Dendritic cell treated with granulocyte-macrophage colony-stimulating factor and Interleukin-4, amounts not matched to agents 40 ng/mL and 50 ng/mL, for 4 days (primary cell): ENCODE measurements around the gene ALDH3A1.

Experiments
- H3K27ac Mint-ChIP-seq: one replicate; pipeline ENCODE4 v1.8.0; 2022; ENCODE audit warnings: mild to moderate bottlenecking, mixed read lengths
- H3K27me3 Mint-ChIP-seq: one replicate; pipeline ENCODE4 v1.8.0; 2022; ENCODE audit warnings: mild to moderate bottlenecking, mixed read lengths
- H3K36me3 Mint-ChIP-seq: one replicate; pipeline ENCODE4 v1.8.0; 2022; ENCODE audit warnings: low read depth, mixed read lengths
- H3K4me1 Mint-ChIP-seq: one replicate; pipeline ENCODE4 v1.8.0; 2022; ENCODE audit warnings: low read depth, mixed read lengths
- H3K4me3 Mint-ChIP-seq: one replicate; pipeline ENCODE4 v1.8.0; 2022; ENCODE audit warnings: mild to moderate bottlenecking, moderate library complexity, mixed read lengths
- H3K9me3 Mint-ChIP-seq: one replicate; pipeline ENCODE4 v1.8.0; 2022; ENCODE audit warnings: mixed read lengths
- intact Hi-C: fragments of 100-400 bp; cut with micrococcal nuclease; formaldehyde crosslinking; loops from one replicate; pipeline ENCODE4 v1.15.0; 2022

The ALDH3A1 gene

DNA sequence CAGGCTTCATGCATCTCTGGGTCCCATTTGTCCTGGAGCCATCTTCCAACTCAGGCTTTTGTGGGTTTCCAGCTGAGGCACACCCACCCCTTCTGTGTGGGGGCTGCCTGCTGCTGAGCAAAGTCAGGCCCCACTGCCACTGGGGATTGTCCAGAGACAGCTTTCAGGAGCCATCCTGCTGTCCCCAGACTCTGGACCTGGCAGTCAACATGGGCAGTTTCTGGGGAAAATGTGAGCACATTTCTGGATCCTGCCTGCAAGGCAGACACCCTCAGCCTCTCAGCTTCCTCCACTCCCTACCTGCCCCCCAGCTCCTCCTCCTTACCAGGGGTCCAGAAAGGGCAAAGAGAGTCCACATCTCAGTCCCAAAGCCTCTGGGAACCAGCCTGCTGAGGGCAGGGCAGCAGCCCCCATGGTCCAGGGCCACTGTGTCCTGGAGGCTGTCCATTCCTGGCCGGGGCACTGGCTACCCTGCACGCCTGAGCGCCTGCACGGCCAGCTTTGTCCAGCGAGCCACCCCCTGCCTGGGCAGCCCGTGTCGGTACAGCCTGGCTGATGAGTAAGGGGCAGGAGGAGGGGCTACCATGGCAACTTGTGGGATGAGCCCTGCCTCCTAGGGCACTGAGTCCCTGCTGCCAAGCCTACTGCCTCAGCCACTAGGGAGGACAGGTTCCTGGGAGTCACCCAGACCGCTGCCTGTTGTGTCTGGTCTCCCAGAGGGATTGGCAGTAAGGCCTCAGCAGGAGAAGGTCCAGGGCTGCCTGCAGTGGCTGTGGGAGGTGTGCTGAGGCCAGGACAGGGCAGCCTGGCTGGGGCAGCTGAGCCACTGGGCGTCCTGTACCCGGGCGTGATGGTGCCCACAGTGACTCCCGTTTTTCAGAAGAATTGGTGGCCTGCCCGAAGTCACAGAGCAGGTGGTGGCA is 31.7 kb downstream of the ALDH3A1 start, which contains the start of gene SLC47A2:
SLC47A2 (minus strand) TSS at position 477 of the 923 bp plus-strand sequence; CDS start at position 448, 29 bp downstream.
- Mint-ChIP-seq H3K36me3 (no peaks in the 10 kb centered on the region), H3K27ac (no peak within 1 kb of the TSS), H3K27me3 (peaks cover 1% of the 10 kb centered on the region), H3K4me3 (no peak within 1 kb of the TSS), H3K9me3 (no peaks in the 10 kb centered on the region), H3K4me1 (peaks cover 17% of the 10 kb centered on the region)
- intact Hi-C loops, result no loop called here

DNA sequence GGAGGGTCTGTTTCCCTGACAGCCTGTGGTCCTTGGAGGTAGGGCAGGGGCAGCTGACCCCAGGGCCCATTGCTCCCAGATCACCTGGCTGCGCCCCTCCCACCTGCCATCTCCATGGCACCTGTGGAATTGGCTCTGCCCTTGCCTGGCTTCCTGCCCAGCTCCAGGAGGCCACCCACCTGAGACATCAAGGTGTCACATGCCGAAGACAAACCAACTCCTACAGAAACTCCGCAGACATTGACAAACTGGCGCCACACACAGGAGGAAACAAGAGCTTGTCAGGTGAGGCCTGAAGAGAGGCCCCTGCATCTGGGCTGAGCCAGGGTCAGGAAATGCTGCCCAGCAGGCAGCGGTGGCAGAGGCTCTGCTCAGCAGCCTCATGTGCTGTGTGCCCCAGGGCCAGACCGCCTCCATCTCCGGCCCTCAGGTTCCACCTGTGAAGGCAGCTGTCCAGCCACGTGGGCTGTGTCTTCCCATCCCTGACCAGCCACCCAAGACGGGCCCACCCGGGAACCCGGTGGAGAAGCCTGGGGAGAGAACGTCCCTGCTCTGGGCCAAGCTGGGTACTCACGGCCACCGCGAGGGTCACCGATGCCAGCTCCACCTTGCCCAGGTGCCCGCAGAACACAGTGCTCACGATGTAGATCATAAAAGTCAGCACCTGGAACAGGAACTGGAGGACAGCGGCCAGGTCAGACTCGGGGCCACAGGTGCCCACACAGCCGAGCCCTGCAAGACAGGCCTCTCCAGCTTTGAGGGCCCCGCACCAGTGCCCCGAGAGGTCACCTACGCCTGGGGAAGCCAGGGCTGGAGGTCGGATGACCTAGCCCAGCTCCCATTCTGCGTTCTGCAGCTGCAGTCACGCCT is 33.3 kb downstream of the ALDH3A1 start:
- no peak overlapping the region for H3K4me3 Mint-ChIP-seq
- intact Hi-C loops, result no loop called here
- H3K9me3 Mint-ChIP-seq, result no peaks in the 10 kb centered on the region
- no peak overlapping the region for H3K27ac Mint-ChIP-seq
- no peaks in the 10 kb centered on the region for H3K36me3 Mint-ChIP-seq
- H3K27me3 Mint-ChIP-seq, result no peaks in the 10 kb centered on the region
- H3K4me1 Mint-ChIP-seq, result peaks cover under 1% of the 10 kb centered on the region

DNA sequence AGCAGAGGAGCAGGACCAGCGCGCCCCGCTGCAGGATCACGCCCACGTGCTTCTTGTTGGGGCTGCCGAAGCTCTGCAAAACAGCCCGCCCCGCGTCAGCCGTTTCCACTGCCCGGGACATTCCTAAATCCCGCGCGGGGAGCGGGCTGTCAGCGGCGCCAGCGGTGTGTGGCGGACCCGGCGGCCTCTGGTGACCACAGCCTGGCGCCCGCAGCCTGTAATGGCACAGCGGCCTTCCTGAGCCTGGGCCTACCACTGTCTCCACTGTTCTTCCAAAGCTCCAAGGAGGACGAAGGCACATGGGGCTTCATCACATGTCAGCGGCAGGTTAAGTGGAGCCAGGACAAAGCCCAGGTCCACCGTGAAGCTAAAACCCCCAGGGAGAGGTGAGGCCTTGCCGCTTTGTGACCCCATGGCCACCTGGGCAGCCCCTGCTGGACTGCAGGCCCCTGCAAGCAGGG is 34.2 kb downstream of the ALDH3A1 start:
- no peaks in the 10 kb centered on the region for H3K36me3 Mint-ChIP-seq
- H3K9me3 Mint-ChIP-seq, result no peaks in the 10 kb centered on the region
- no peak overlapping the region for H3K27ac Mint-ChIP-seq
- no peaks in the 10 kb centered on the region for H3K4me1 Mint-ChIP-seq
- no peaks in the 10 kb centered on the region for H3K27me3 Mint-ChIP-seq
- H3K4me3 Mint-ChIP-seq, result no peak overlapping the region
- intact Hi-C loops, result no loop called here

DNA sequence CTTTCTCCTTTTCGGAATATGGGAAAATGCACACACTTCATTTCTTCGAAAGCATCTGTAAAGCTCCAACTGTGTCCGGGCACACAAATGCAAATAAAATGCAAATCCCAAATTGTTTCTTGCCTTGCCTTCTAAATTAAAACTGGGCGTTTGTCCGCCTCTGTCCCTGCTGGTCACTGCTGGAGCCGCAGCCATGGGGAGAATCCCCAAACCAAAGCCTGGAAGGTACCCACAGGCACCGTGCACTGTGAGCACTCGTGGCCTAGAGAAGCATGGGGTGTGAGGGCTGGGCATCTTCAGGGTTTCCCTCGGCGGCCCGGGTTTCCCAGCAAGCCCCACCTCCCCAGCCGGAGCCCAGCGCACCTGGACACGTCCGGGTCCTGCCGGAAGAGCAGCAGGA is 34.6 kb downstream of the ALDH3A1 start:
- no peaks in the 10 kb centered on the region for H3K4me1 Mint-ChIP-seq
- H3K27ac Mint-ChIP-seq, result no peak overlapping the region
- intact Hi-C loops, result no loop called here
- no peaks in the 10 kb centered on the region for H3K9me3 Mint-ChIP-seq
- no peaks in the 10 kb centered on the region for H3K36me3 Mint-ChIP-seq
- H3K27me3 Mint-ChIP-seq, result no peaks in the 10 kb centered on the region
- H3K4me3 Mint-ChIP-seq, result no peak overlapping the region

- Mint-ChIP-seq H3K27me3 (no peaks in the 10 kb centered on the region), H3K9me3 (no peaks in the 10 kb centered on the region), H3K36me3 (no peaks in the 10 kb centered on the region), H3K4me3 (no peak overlapping the region), H3K27ac (no peak overlapping the region), H3K4me1 (no peaks in the 10 kb centered on the region)
- intact Hi-C loops, result no loop called here
Measured at GRCh38 chr17:19712436-19713004, 35.6 kb downstream of the ALDH3A1 start.

GRCh38 chr17:19709841-19710240 is 38.3 kb downstream of the ALDH3A1 start:
- Mint-ChIP-seq H3K9me3 (no peaks in the 10 kb centered on the region), H3K36me3 (no peaks in the 10 kb centered on the region), H3K4me3 (no peak overlapping the region), H3K4me1 (no peaks in the 10 kb centered on the region), H3K27me3 (no peaks in the 10 kb centered on the region), H3K27ac (no peak overlapping the region)
- intact Hi-C loops, result no loop called here

GRCh38 chr17:19708431-19709175 is 39.5 kb downstream of the ALDH3A1 start:
- Mint-ChIP-seq H3K36me3 (no peaks in the 10 kb centered on the region), H3K27me3 (no peaks in the 10 kb centered on the region), H3K4me3 (no peak overlapping the region), H3K27ac (no peak overlapping the region), H3K4me1 (no peaks in the 10 kb centered on the region), H3K9me3 (no peaks in the 10 kb centered on the region)
- intact Hi-C loops, result no loop called here

DNA sequence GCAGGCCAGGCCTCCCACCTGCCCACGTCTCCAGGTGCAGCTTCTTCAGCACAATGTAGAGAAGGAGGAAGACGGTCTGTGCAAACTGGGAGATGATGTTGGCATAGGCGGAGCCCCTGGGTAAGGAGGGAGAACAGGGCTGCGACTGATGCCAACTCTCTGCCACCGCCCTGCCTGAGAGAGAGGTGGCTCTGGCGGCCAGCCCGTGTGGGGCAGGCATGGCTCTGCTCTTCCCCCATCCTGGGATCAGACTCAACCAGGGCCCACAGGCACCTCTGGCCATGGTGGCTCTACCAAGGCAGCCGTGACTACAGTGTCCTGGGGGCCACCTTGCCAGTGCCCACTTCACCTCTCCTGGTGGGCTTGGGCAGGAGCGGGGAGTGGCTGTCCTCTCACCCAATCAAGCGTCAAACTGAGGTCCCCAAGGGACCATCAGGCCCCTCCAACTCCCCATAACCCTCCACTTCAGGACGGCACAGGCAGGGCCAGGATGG is 40.3 kb downstream of the ALDH3A1 start:
- intact Hi-C loops, result no loop called here
- no peak overlapping the region for H3K4me3 Mint-ChIP-seq
- no peaks in the 10 kb centered on the region for H3K36me3 Mint-ChIP-seq
- H3K4me1 Mint-ChIP-seq, result peaks cover 2% of the 10 kb centered on the region
- no peak overlapping the region for H3K27ac Mint-ChIP-seq
- no peaks in the 10 kb centered on the region for H3K9me3 Mint-ChIP-seq
- no peaks in the 10 kb centered on the region for H3K27me3 Mint-ChIP-seq

DNA sequence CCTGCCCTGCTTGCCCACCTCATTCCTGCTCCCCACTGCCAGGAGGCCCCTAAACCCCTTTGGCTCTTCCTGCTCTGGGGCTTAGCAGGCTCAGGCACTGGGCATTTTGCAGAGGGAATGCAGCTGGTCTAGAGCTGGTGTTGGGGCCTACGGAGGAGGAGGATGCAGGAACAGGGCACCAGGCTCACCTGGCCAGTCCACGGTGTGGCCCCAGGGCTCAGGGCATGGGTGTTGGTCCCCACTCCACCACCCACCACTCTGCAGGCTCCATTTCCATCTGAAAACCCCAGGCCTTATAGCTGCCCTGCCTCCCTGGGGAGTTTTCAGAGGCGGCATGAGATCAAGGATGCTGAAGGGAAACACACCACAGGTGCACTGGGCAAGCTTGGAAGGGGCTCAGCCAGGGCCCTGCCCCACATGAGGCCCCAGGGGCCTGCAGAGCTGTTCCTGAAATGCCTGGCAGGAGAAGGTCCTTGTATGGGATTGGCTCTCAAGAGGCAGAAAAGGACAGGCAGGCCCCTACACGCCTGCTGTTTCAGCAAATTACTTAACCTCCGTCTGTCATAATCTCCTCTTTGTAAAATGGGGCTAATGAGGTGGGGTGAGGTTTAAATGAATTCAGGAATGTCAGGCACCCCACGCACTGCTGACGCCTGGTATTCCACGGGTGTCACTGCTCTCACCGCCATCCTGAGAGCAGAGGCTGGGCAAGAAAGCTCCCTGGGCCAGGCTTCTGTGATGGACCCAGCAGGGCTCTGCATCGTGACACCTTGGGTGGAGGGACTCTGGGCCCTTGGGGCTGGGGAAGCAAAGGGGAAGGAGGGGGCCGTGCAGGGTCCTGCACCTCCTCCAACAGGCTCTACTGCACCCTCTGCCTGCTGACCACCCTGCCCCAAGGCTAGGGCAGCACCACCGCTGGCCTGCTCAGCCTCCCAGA is 41.0 kb downstream of the ALDH3A1 start:
- no peaks in the 10 kb centered on the region for H3K36me3 Mint-ChIP-seq
- H3K27ac Mint-ChIP-seq, result no peak overlapping the region
- H3K9me3 Mint-ChIP-seq, result no peaks in the 10 kb centered on the region
- H3K4me1 Mint-ChIP-seq, result peaks cover 9% of the 10 kb centered on the region
- H3K4me3 Mint-ChIP-seq, result no peak overlapping the region
- intact Hi-C loops, result no loop called here
- no peaks in the 10 kb centered on the region for H3K27me3 Mint-ChIP-seq

DNA sequence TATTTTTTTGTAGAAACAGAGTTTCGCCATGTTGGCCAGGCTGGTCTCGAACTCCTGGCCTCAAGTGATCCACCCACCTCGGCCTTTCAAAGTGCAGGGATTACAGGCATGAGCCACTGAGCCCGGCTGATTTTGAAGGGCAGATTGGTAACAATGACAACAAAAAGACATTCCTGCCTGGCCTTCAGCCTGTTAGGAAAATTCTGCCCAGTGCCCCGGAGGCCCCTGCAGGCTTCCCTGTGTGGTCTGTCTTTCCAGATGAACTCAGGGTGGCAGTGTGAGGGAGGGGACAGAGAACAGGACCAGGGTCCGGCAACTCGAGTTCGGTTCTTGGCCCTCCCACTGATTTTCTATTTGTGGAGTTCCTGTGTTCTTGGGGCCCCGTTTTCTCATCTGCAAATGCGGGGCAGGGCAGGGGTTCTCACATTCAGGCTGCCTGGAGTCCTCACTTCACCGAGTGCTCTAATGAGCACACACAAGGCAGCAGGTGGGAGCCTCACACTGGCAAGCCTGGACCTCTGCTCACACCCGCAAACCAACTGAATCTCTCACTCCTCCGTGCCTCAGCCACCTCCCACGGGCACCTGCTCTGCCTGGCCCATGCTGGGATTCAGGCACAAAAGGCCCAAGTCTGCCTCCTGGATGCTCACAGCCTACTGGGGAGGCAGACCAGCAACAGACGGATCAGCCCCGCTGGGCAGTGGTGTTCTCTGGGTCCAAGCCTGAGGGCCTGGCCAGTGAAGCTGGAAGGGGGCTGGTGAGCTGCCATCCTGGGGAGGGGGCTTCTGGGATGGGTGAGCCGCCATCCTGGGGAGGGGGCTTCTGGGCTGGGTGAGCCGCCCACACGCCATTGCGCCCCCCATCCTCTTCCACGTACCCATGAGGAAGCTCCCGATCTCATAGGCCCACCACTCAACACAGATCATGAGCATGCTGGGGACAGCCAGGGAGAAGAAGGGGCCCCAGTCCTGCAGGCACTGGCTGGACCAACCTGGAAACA is 42.0 kb downstream of the ALDH3A1 start:
- no peaks in the 10 kb centered on the region for H3K9me3 Mint-ChIP-seq
- no peak overlapping the region for H3K4me3 Mint-ChIP-seq
- intact Hi-C loops, result no loop called here
- no peak overlapping the region for H3K27ac Mint-ChIP-seq
- H3K4me1 Mint-ChIP-seq, result peaks cover 11% of the 10 kb centered on the region
- no peaks in the 10 kb centered on the region for H3K27me3 Mint-ChIP-seq
- no peaks in the 10 kb centered on the region for H3K36me3 Mint-ChIP-seq

GRCh38 chr17:19705201-19705600 is 42.9 kb downstream of the ALDH3A1 start:
- Mint-ChIP-seq H3K4me3 (no peak overlapping the region), H3K36me3 (no peaks in the 10 kb centered on the region)
- intact Hi-C loops, result no loop called here

More at GRCh38 chr17:19705201-19705600, 42.9 kb downstream of the ALDH3A1 start:
- no peaks in the 10 kb centered on the region for H3K9me3 Mint-ChIP-seq
- H3K27me3 Mint-ChIP-seq, result no peaks in the 10 kb centered on the region
- peaks cover 11% of the 10 kb centered on the region for H3K4me1 Mint-ChIP-seq
- no peak overlapping the region for H3K27ac Mint-ChIP-seq
